SKM-1 treated with dmso at 0.1 percent for 144 hours (cell line): ENCODE results near the gene ARHGEF1.
"Not testable (repeated sequence)": the region's sequence is repeated elsewhere in the genome, so short reads cannot be mapped to it uniquely, and the experiment has no call there.

Source experiments
- DNase-seq: peaks from one replicate; lab custom pipeline; 2025; ENCODE audit not compliant: unreplicated experiment; lab: John Stamatoyannopoulos, UW

Gene ARHGEF1

GRCh38 chr19:41862445-41862986 is 20.5 kb upstream of the ARHGEF1 start:
- DNase-seq: no peak

- no peak for DNase-seq
Measured at GRCh38 chr19:41863209-41863931, 19.6 kb upstream of the ARHGEF1 start.

GRCh38 chr19:41864374-41864773 is 18.6 kb upstream of the ARHGEF1 start:
- DNase-seq: no peak

GRCh38 chr19:41866284-41866683 is 16.7 kb upstream of the ARHGEF1 start:
- DNase-seq: no peak

- DNase-seq: no peak
Measured at GRCh38 chr19:41868120-41868988, 14.6 kb upstream of the ARHGEF1 start.

- no peak for DNase-seq
Measured at GRCh38 chr19:41868989-41869300, 14.0 kb upstream of the ARHGEF1 start.

GRCh38 chr19:41869374-41869955 is 13.5 kb upstream of the ARHGEF1 start:
- no peak for DNase-seq

- DNase-seq: no peak
Measured at GRCh38 chr19:41870401-41870873, 12.5 kb upstream of the ARHGEF1 start.

GRCh38 chr19:41871573-41872383 is 11.2 kb upstream of the ARHGEF1 start:
- DNase-seq: peak; percentile 77

- DNase-seq: no peak
Measured at GRCh38 chr19:41872384-41872774, 10.6 kb upstream of the ARHGEF1 start.

- no peak for DNase-seq
Measured at GRCh38 chr19:41872775-41873647, 10.0 kb upstream of the ARHGEF1 start.

GRCh38 chr19:41875973-41876372 is 7.0 kb upstream of the ARHGEF1 start:
- not testable (repeated sequence) for DNase-seq

- DNase-seq: peak; percentile 78
Measured at GRCh38 chr19:41876847-41877832, 5.8 kb upstream of the ARHGEF1 start, which contains the start of gene CD79A. Gene CD79A, plus strand, starts transcription at chr19:41877279. Its CDS starts 26 bp downstream, at chr19:41877305.

- DNase-seq: no peak
Measured at GRCh38 chr19:41877916-41878905, 4.8 kb upstream of the ARHGEF1 start.

GRCh38 chr19:41879080-41879479 is 3.9 kb upstream of the ARHGEF1 start:
- no peak for DNase-seq

- no peak for DNase-seq
Measured at GRCh38 chr19:41879670-41880328, 3.2 kb upstream of the ARHGEF1 start.

GRCh38 chr19:41880329-41880708 is 2.7 kb upstream of the ARHGEF1 start:
- no peak for DNase-seq
